Liver (tissue), 9 donors: ENCODE data around the gene FAM210B. TPM values are rescaled to one million over a fixed set of nuclear protein-coding genes. Genes with fewer than 3 reads are reported as not detected.
"Not testable (repeated sequence)": the region's sequence is repeated elsewhere in the genome, so short reads cannot be mapped to it uniquely, and the experiment has no call there.

ENCODE experiments used
- DNase-seq: peaks from one replicate; pipeline ENCODE4 v3.0.0-alpha.2; 2017; ENCODE audit warnings: low spot score
- H3K27ac ChIP-seq, 2 donors: one replicate each; pipeline ENCODE4 v1.7.0; 2013; ENCODE audit warnings: inconsistent platforms in 2 of 2, low read length in 2 of 2, control low read depth in 1 of 2, low read depth in 1 of 2, mild to moderate bottlenecking in 1 of 2
- H3K27me3 ChIP-seq, 4 donors: one replicate each; pipeline versions ENCODE4 v1.6.1 to v1.7.0; 2013; ENCODE audit warnings: low read length in 3 of 4, inconsistent platforms in 1 of 4, mild to moderate bottlenecking in 1 of 4, moderate library complexity in 1 of 4; ENCODE audit not compliant: control insufficient read depth in 4 of 4, insufficient read depth in 4 of 4
- H3K36me3 ChIP-seq, 4 donors: one replicate each; pipeline versions ENCODE4 v1.6.1 to v1.7.0; 2013; ENCODE audit warnings: low read length in 3 of 4, mild to moderate bottlenecking in 3 of 4, low read depth in 1 of 4, moderate library complexity in 1 of 4; ENCODE audit not compliant: control insufficient read depth in 4 of 4, insufficient read depth in 3 of 4
- H3K4me1 ChIP-seq, 4 donors: one replicate each; pipeline versions ENCODE4 v1.6.1 to v1.7.0; 2013; ENCODE audit warnings: low read length in 3 of 4, mild to moderate bottlenecking in 3 of 4, moderate library complexity in 1 of 4; ENCODE audit not compliant: control insufficient read depth in 4 of 4, insufficient read depth in 4 of 4
- H3K4me3 ChIP-seq, 3 donors: one replicate each; pipeline versions ENCODE4 v1.6.1 to v1.7.0; 2013; ENCODE audit warnings: low read length in 3 of 3, control low read depth in 1 of 3, low read depth in 1 of 3, mild to moderate bottlenecking in 1 of 3
- H3K9ac ChIP-seq, 2 donors: one replicate each; pipeline ENCODE4 v1.7.0; 2013; ENCODE audit warnings: low read length in 2 of 2, mild to moderate bottlenecking in 2 of 2, moderate library complexity in 2 of 2, control low read depth in 1 of 2, low read depth in 1 of 2
- H3K9me3 ChIP-seq, 4 donors: one replicate each; pipeline versions ENCODE4 v1.6.1 to v1.7.0; 2013; ENCODE audit warnings: low read length in 3 of 4; ENCODE audit not compliant: control insufficient read depth in 4 of 4
- ATF3 ChIP-seq: IDR thresholded peaks from 2 replicates; pipeline ENCODE4 v1.6.1; 2016; ENCODE audit warnings: antibody characterized with exemption
- CTCF ChIP-seq: fragments of 150-350 bp; IDR thresholded peaks from 2 replicates; pipeline ENCODE4 v1.5.1; 2017; ENCODE audit warnings: improper control_type of control experiment, low read depth, low read length; ENCODE audit not compliant: missing input control
- EGR1 ChIP-seq, 2 donors: IDR thresholded peaks; 2 replicates each; pipeline ENCODE4 v1.6.1; 2016 to 2018; ENCODE audit warnings: antibody characterized with exemption in 2 of 2, low read depth in 2 of 2
- FOXA2 ChIP-seq: IDR thresholded peaks from 2 replicates; pipeline ENCODE4 v1.6.1; 2016; ENCODE audit warnings: antibody characterized with exemption
- GABPA ChIP-seq, 2 donors: IDR thresholded peaks in 1 of 2; conservative IDR thresholded peaks in 1 of 2; 2 replicates each; pipeline ENCODE4 v1.6.1; 2016; ENCODE audit warnings: antibody characterized with exemption in 2 of 2, mild to moderate bottlenecking in 1 of 2, moderate library complexity in 1 of 2
- HNF4G ChIP-seq: IDR thresholded peaks from 2 replicates; pipeline ENCODE4 v1.6.1; 2016; ENCODE audit warnings: antibody characterized with exemption
- JUND ChIP-seq, 2 donors: IDR thresholded peaks; 2 replicates each; pipeline ENCODE4 v1.6.1; 2016; ENCODE audit warnings: antibody characterized with exemption in 2 of 2
- MAX ChIP-seq: IDR thresholded peaks from 2 replicates; pipeline ENCODE4 v1.6.1; 2016; ENCODE audit warnings: antibody characterized with exemption
- NR2F2 ChIP-seq: IDR thresholded peaks from 2 replicates; pipeline ENCODE4 v1.6.1; 2016; ENCODE audit warnings: antibody characterized with exemption
- RAD21 ChIP-seq, 2 donors: IDR thresholded peaks; 2 replicates each; pipeline ENCODE4 v1.6.1; 2016; ENCODE audit warnings: antibody characterized with exemption in 2 of 2, mild to moderate bottlenecking in 2 of 2
- REST ChIP-seq: IDR thresholded peaks from 2 replicates; pipeline ENCODE4 v1.6.1; 2016; ENCODE audit warnings: antibody characterized with exemption, mild to moderate bottlenecking
- RXRA ChIP-seq, 2 donors: IDR thresholded peaks; 2 replicates each; pipeline ENCODE4 v1.6.1; 2017 to 2018; ENCODE audit warnings: antibody characterized with exemption in 2 of 2, mild to moderate bottlenecking in 1 of 2
- SP1 ChIP-seq: IDR thresholded peaks from 2 replicates; pipeline ENCODE4 v1.6.1; 2018; ENCODE audit warnings: antibody characterized with exemption, mild to moderate bottlenecking
- TAF1 ChIP-seq: conservative IDR thresholded peaks from 2 replicates; pipeline ENCODE4 v1.6.1; 2016; ENCODE audit warnings: antibody characterized with exemption, mild to moderate bottlenecking
- YY1 ChIP-seq: IDR thresholded peaks from 2 replicates; pipeline ENCODE4 v1.6.1; 2016; ENCODE audit warnings: antibody characterized with exemption, mild to moderate bottlenecking
- ZBTB33 ChIP-seq: IDR thresholded peaks from 2 replicates; pipeline ENCODE4 v1.6.1; 2016; ENCODE audit warnings: antibody characterized with exemption
- WGBS: extraction: QIAGEN DNeasy Blood & Tissue Kit; methylation state at CpG from one replicate; pipeline ENCODE4 v1.1.7; 2013; 5-methylcytosine and 5-hydroxymethylcytosine counted together
- polyA plus RNA-seq, 2 donors: library from polyadenylated mRNA; stranded (reverse) in 1 of 2; unstranded in 1 of 2; fragments of 200-250 nt in 1 of 2; fragments of >200 nt in 1 of 2; fragmentation: Nextera tagmentation in 1 of 2; extraction: Ambion mirVana in 1 of 2; gene quantifications; one replicate each; pipeline versions ENCODE4 v1.2.1 to v1.2.3, GENCODE V29; 2013 to 2015
- total RNA-seq, 2 donors: library from RNA; depleted of rRNA; stranded (reverse); fragments of >200 nt; gene quantifications; one replicate each; pipeline ENCODE4 v1.2.3, GENCODE V29; 2014
- donor health status: healthy.
- donor health status: healthy.
- donor health status: healthy.
- donor health status: healthy.
- donor health status: healthy.

The FAM210B gene
- total and polyA plus RNA-seq, 4 donors, result 21.8 to 139 (median 30.7) TPM

- Histone ChIP-seq H3K9me3 (no peaks in the 10 kb centered on the region), H3K36me3 (no peaks in the 10 kb centered on the region), H3K9ac (no peak overlapping the region), H3K4me3 (no peak overlapping the region), H3K4me1 (no peaks in the 10 kb centered on the region), H3K27me3 (peaks cover 0 to 3% (median 0%) of the 10 kb centered on the region in 4 donors), H3K27ac (no peak overlapping the region)
- TF ChIP-seq HNF4G (no peak), YY1 (no peak), ZBTB33 (no peak), FOXA2 (no peak), ATF3 (no peak), TAF1 (no peak), RXRA (IDR thresholded peaks at IDR 0.05) (no peak), REST (no peak), SP1 (no peak), NR2F2 (no peak), CTCF (no peak), RAD21 (IDR thresholded peaks at IDR 0.05) (no peak), JUND (IDR thresholded peaks at IDR 0.05) (no peak), GABPA (IDR thresholded peaks at IDR 0.05 in 1 of 2, conservative IDR thresholded peaks at IDR 0.05 in 1 of 2) (no peak), MAX (no peak)
- no peak for DNase-seq
Measured at GRCh38 chr20:56324806-56325205, 34.0 kb upstream of the FAM210B start.

- TF ChIP-seq REST (peak; percentile 99), EGR1 (IDR thresholded peaks at IDR 0.05; ENCODE audit: low read depth in 2 of 2) (no peak)
- peaks cover 0 to 3% (median 0%) of the 10 kb centered on the region in 4 donors for H3K27me3 ChIP-seq
- no peaks in the 10 kb centered on the region for H3K36me3 ChIP-seq
- WGBS, result 45% methylated on average over 5 of the region's 5 CpGs
- H3K9ac ChIP-seq, result no peak overlapping the region
- DNase-seq, result peak; percentile 42
- H3K4me1 ChIP-seq, result no peaks in the 10 kb centered on the region
- H3K4me3 ChIP-seq, result no peak overlapping the region
- H3K27ac ChIP-seq, result no peak overlapping the region
- peaks cover 0 to 4% (median 0%) of the 10 kb centered on the region in 4 donors for H3K9me3 ChIP-seq
Measured at GRCh38 chr20:56328861-56329260, 29.9 kb upstream of the FAM210B start.

- H3K36me3 ChIP-seq, H3K9ac ChIP-seq, H3K4me1 ChIP-seq, H3K27me3 ChIP-seq, H3K4me3 ChIP-seq, DNase-seq, H3K9me3 ChIP-seq, H3K27ac ChIP-seq: not testable (repeated sequence)
- WGBS, result 66% methylated on average over 8 of the region's 8 CpGs
Measured at GRCh38 chr20:56336709-56337108, 22.1 kb upstream of the FAM210B start.
